GM12878 (cell line): Measurements from ENCODE around the gene DMXL2. TPM values are rescaled to one million over a fixed set of nuclear protein-coding genes. Genes with fewer than 3 reads are reported as not detected.

ENCODE experiments used
- ATAC-seq: fragments of 200-7000 bp; cut with Tn5 transposase; 3 replicates; pipeline ENCODE4 v1.9.1; 2020; ENCODE audit warnings: mild to moderate bottlenecking, moderate library complexity
- BruUV-seq: library from RNA; stranded (reverse); fragments of 400-500 nt; replicated peaks from 2 replicates; lab custom pipeline; 2021; lab: Mats Ljungman, UMichigan
- CTCF ChIA-PET: fragments of 300-600 bp; sonication (Branson Sonifier 250); formaldehyde crosslinking; extraction: SDS; loops from one replicate; lab custom pipeline; 2021; ENCODE audit warnings: inconsistent platforms; lab: Yijun Ruan, JAX
- POLR2A ChIA-PET: fragments of 350-600 bp; formaldehyde crosslinking; extraction: SDS; loops from one replicate; lab custom pipeline; 2021; ENCODE audit warnings: inconsistent platforms; lab: Charles Lee
- RAD21 ChIA-PET: fragments of 300-600 bp; sonication (Branson Sonifier 250); formaldehyde crosslinking; loops from one replicate; lab custom pipeline; 2023; ENCODE audit warnings: antibody characterized with exemption; ENCODE audit not compliant: unreplicated experiment; lab: Charles Lee
- SMC1A ChIA-PET: fragments of 300-600 bp; sonication (Branson Sonifier 250); formaldehyde crosslinking; loops from one replicate; lab custom pipeline; 2023; ENCODE audit not compliant: unreplicated experiment, uncharacterized antibody; lab: Charles Lee
- DNase-seq: peaks from one replicate; pipeline ENCODE4 v3.0.0-alpha.2; 2011; ENCODE audit warnings: low read depth, low spot score
- FAIRE-seq: peaks from 3 replicates; lab custom pipeline; 2011; peaks lifted over from hg19 to GRCh38; lab: Jason Lieb, UNC
- H2AFZ ChIP-seq: 2 replicates; pipeline ENCODE4 v1.6.0; 2011; ENCODE audit warnings: low read depth, low read length, control low read depth; ENCODE audit not compliant: control insufficient read depth
- H3K27ac ChIP-seq: 2 replicates; pipeline ENCODE4 v1.5.1; 2011; ENCODE audit warnings: control low read depth; ENCODE audit not compliant: control insufficient read depth, insufficient read depth
- H3K27me3 ChIP-seq, 2 experiments: replicated peaks in 1 of 2; 2 replicates each; pipeline versions ENCODE4 v1.6.0 to v1.6.1; 2011; ENCODE audit warnings: low read length in 1 of 2; ENCODE audit not compliant: control insufficient read depth in 2 of 2, insufficient read depth in 2 of 2
- H3K36me3 ChIP-seq, 2 experiments: 2 replicates each; pipeline ENCODE4 v1.5.1; 2011; ENCODE audit warnings: low read length in 1 of 2; ENCODE audit not compliant: control insufficient read depth in 2 of 2, insufficient read depth in 2 of 2
- H3K4me1 ChIP-seq: 2 replicates; pipeline ENCODE4 v1.6.1; 2011; ENCODE audit warnings: mild to moderate bottlenecking, low read length, moderate library complexity, mixed read lengths; ENCODE audit not compliant: control insufficient read depth, insufficient read depth
- H3K4me2 ChIP-seq: 2 replicates; pipeline ENCODE4 v1.6.0; 2011; ENCODE audit warnings: control low read depth; ENCODE audit not compliant: control insufficient read depth, insufficient read depth
- H3K4me3 ChIP-seq: fragments of 200-600 bp; sonication (generic); 2 replicates; pipeline ENCODE4 v1.5.1; 2016
- H3K79me2 ChIP-seq: 2 replicates; pipeline ENCODE4 v1.6.0; 2011; ENCODE audit warnings: low read length; ENCODE audit not compliant: control insufficient read depth, insufficient read depth
- H3K9ac ChIP-seq: 2 replicates; pipeline ENCODE4 v1.8.0; 2011; ENCODE audit warnings: low read length, control low read depth, mixed read lengths; ENCODE audit not compliant: control insufficient read depth, insufficient read depth
- H3K9me3 ChIP-seq: replicated peaks from 3 replicates; pipeline ENCODE4 v1.5.1; 2011; ENCODE audit warnings: mild to moderate bottlenecking, low read length; ENCODE audit not compliant: control insufficient read depth, insufficient read depth
- H4K20me1 ChIP-seq: 2 replicates; pipeline ENCODE4 v1.6.0; 2011; ENCODE audit not compliant: control insufficient read depth, insufficient read depth
- CTCF ChIP-seq, 3 experiments: IDR thresholded peaks in 2 of 3; conservative IDR thresholded peaks in 1 of 3; 2 replicates each; pipeline ENCODE4 v1.5.1; 2011; ENCODE audit warnings: low read depth in 3 of 3, low read length in 3 of 3, mild to moderate bottlenecking in 3 of 3, control low read depth in 2 of 3, moderate library complexity in 2 of 3, inconsistent platforms in 1 of 3, mixed read lengths in 1 of 3; ENCODE audit not compliant: control insufficient read depth in 2 of 3, insufficient read depth in 1 of 3; ENCODE audit errors: extremely low read depth in 1 of 3
- FOXM1 ChIP-seq: IDR thresholded peaks from 2 replicates; pipeline ENCODE4 v1.6.1; 2012; ENCODE audit warnings: low read depth, mild to moderate bottlenecking, inconsistent platforms, low read length, moderate library complexity
- RAD21 ChIP-seq: IDR thresholded peaks from 2 replicates; pipeline ENCODE4 v1.6.1; 2011; ENCODE audit warnings: mild to moderate bottlenecking, low read depth, low read length, moderate library complexity; ENCODE audit not compliant: insufficient read depth
- SMC3 ChIP-seq: IDR thresholded peaks from 2 replicates; pipeline ENCODE4 v1.6.1; 2011; ENCODE audit warnings: low read length, improper control_type of control experiment, borderline replicate concordance
- WGBS: methylation state at CpG from one replicate; pipeline ENCODE4 v1.1.6; 2016; ENCODE audit warnings: low lambda C conversion rate; ENCODE audit not compliant: insufficient replicate concordance, insufficient coverage; ENCODE audit errors: missing lambda C conversion rate; 5-methylcytosine and 5-hydroxymethylcytosine counted together
- in situ Hi-C: fragments of 300-500 bp; cut with MboI; formaldehyde crosslinking; loops from 9 replicates; pipeline ENCODE4 v1.14.3; 2018; ENCODE audit warnings: mixed read lengths
- intact Hi-C: fragments of 100-400 bp; cut with micrococcal nuclease; formaldehyde crosslinking; loops from one replicate; pipeline ENCODE4 v1.14.2; 2022; ENCODE audit not compliant: unreplicated experiment
- polyA plus RNA-seq, 11 experiments: library from polyadenylated mRNA; depleted of rRNA in 4 of 11; unstranded in 6 of 11; stranded (reverse) in 5 of 11; fragments of >200 nt; fragmentation: Nextera tagmentation in 4 of 11; fragmentation: Illumina TruSeq in 1 of 11; extraction: Ambion mirVana in 4 of 11; extraction: Trizol in 1 of 11; gene quantifications; 1 replicate in 1 of 11; 2 replicates in 10 of 11; pipeline versions ENCODE4 v1.2.1 to v1.2.3, GENCODE V29; 2011 to 2016; ENCODE audit warnings: inconsistent platforms in 2 of 11, missing spikeins in 2 of 11, low read depth in 1 of 11
- total RNA-seq, 4 experiments: library from RNA; depleted of rRNA in 3 of 4; stranded (reverse); fragments of >200 nt in 3 of 4; fragmentation: Illumina TruSeq in 1 of 4; extraction: Trizol in 1 of 4; gene quantifications; 2 replicates each; pipeline versions ENCODE4 v1.2.1 to v1.2.3, GENCODE V29; 2013 to 2021

Gene DMXL2
- total and polyA plus RNA-seq, 10 of the 15 experiments (the other 5 are each of a cell fraction or from before 2014, with no cell fraction given), result 8.5 to 32.1 (median 22.0) TPM

GRCh38 chr15:51403072-51403878 lies 219.3 kb downstream of the DMXL2 start:
- ChIA-PET SMC1A (interaction anchor here (1.0 to 1.7 kb wide), 3 partner anchors 9 to 295 kb away, joined by 3 to 8 read pairs (median 5); no protein-coding TSS in a partner anchor), POLR2A (no interaction called here), CTCF (interaction anchor here (0.6 to 3.9 kb wide), 12 partner anchors 8 to 240 kb away, joined by 3 to 20 read pairs (median 8); no protein-coding TSS in a partner anchor), RAD21 (interaction anchor here (0.6 kb wide), 1 partner anchor 174 kb away, joined by 3 read pairs; no protein-coding TSS in a partner anchor)
- in situ Hi-C loops (no loop called here), intact Hi-C loops (loop anchor here (1.0 kb wide), 1 partner anchor 122 kb away; no protein-coding TSS in a partner anchor)
- no TSS peak for BruUV-seq
- H2AFZ ChIP-seq, result no peak overlapping the region
- no peak overlapping the region for H3K9ac ChIP-seq
- peak; percentile 57; the same call in 2 of the 3 replicates for ATAC-seq
- no peak overlapping the region for H3K27ac ChIP-seq
- no peaks in the 10 kb centered on the region for H3K4me1 ChIP-seq
- H3K27me3 ChIP-seq, result peaks cover 3 to 4% of the 10 kb centered on the region in 2 experiments; a peak in 3 of 4 replicates
- no peaks in the 10 kb centered on the region; the same call in 1 of the 2 replicates for H4K20me1 ChIP-seq
- H3K79me2 ChIP-seq, result no peaks in the 10 kb centered on the region
- peak; percentile 50; the same call in 1 of the 2 replicates for TF ChIP-seq SMC3
- TF ChIP-seq FOXM1, result no peak
- TF ChIP-seq CTCF (IDR thresholded peaks at IDR 0.05 in 2 of 3, conservative IDR thresholded peaks at IDR 0.05 in 1 of 3; ENCODE audit: control insufficient read depth in 2 of 3, extremely low read depth in 1 of 3, insufficient read depth in 1 of 3, low read depth in 3 of 3, low read length in 3 of 3), result peak; percentile 50 to 56 (median 50); a peak in 5 of 6 replicates
- peak; percentile 29; the same call in 1 of the 2 replicates for TF ChIP-seq RAD21
- WGBS, result 56% methylated on average over 8 of the region's 8 CpGs
- FAIRE-seq, result peak; percentile 7
- H3K4me3 ChIP-seq, result no peak overlapping the region
- H3K4me2 ChIP-seq, result no peak overlapping the region
- H3K9me3 ChIP-seq, result no peaks in the 10 kb centered on the region
- DNase-seq, result no peak
- no peaks in the 10 kb centered on the region for H3K36me3 ChIP-seq
